GM23248 (cell line): ENCODE data around the gene CREG1. TPM values are rescaled to one million over a fixed set of nuclear protein-coding genes. Genes with fewer than 3 reads are reported as not detected.

Source experiments
- DNase-seq: peaks from one replicate; pipeline ENCODE4 v3.0.0-alpha.2; 2015
- H2AFZ ChIP-seq: fragments of 200-600 bp; sonication (generic); 2 replicates; pipeline ENCODE4 v1.6.1; 2016; ENCODE audit warnings: antibody characterized with exemption
- H3F3A ChIP-seq: fragments of 200-600 bp; sonication (generic); 2 replicates; pipeline ENCODE4 v1.6.1; 2016; ENCODE audit warnings: mild to moderate bottlenecking, antibody characterized with exemption, mixed run types; ENCODE audit not compliant: insufficient read depth
- H3K27ac ChIP-seq: fragments of 200-600 bp; sonication (generic); 2 replicates; pipeline ENCODE4 v1.5.1; 2016; ENCODE audit warnings: mild to moderate bottlenecking
- H3K27me3 ChIP-seq: fragments of 200-600 bp; sonication (generic); replicated peaks from 2 replicates; pipeline ENCODE4 v1.6.1; 2016; ENCODE audit warnings: mild to moderate bottlenecking; ENCODE audit not compliant: insufficient read depth
- H3K36me3 ChIP-seq: fragments of 200-600 bp; sonication (generic); 2 replicates; pipeline ENCODE4 v1.6.1; 2016; ENCODE audit warnings: low read depth, mild to moderate bottlenecking
- H3K4me1 ChIP-seq: fragments of 200-600 bp; sonication (generic); 2 replicates; pipeline ENCODE4 v1.6.1; 2016; ENCODE audit warnings: mild to moderate bottlenecking; ENCODE audit not compliant: insufficient read depth
- H3K4me2 ChIP-seq: fragments of 200-600 bp; sonication (generic); one replicate; pipeline ENCODE4 v1.6.1; 2016; ENCODE audit warnings: mild to moderate bottlenecking; ENCODE audit not compliant: unreplicated experiment
- H3K4me3 ChIP-seq: fragments of 200-600 bp; sonication (generic); 2 replicates; pipeline ENCODE4 v1.5.1; 2016; ENCODE audit warnings: mild to moderate bottlenecking
- H3K79me2 ChIP-seq: fragments of 200-600 bp; sonication (generic); 2 replicates; pipeline ENCODE4 v1.6.1; 2016; ENCODE audit warnings: mild to moderate bottlenecking; ENCODE audit not compliant: insufficient read depth
- H3K9ac ChIP-seq: fragments of 200-600 bp; sonication (generic); 2 replicates; pipeline ENCODE4 v1.6.1; 2016; ENCODE audit warnings: mild to moderate bottlenecking
- H3K9me2 ChIP-seq: fragments of 200-600 bp; sonication (generic); 2 replicates; pipeline ENCODE4 v1.6.1; 2016; ENCODE audit warnings: mixed run types, mild to moderate bottlenecking, moderate library complexity; ENCODE audit not compliant: insufficient read depth
- H3K9me3 ChIP-seq: fragments of 200-600 bp; sonication (generic); one replicate; pipeline ENCODE4 v1.6.1; 2017; ENCODE audit warnings: low read depth
- H4K20me1 ChIP-seq: fragments of 200-600 bp; sonication (generic); 2 replicates; pipeline ENCODE4 v1.6.0; 2016; ENCODE audit not compliant: insufficient read depth
- EZH2 ChIP-seq: fragments of 200-600 bp; sonication (generic); IDR thresholded peaks from 2 replicates; pipeline ENCODE4 v1.6.1; 2018; ENCODE audit warnings: antibody characterized with exemption, mild to moderate bottlenecking; ENCODE audit not compliant: insufficient read depth, poor library complexity, severe bottlenecking
- EZH2phosphoT487 ChIP-seq: fragments of 200-600 bp; sonication (generic); IDR thresholded peaks from 2 replicates; pipeline ENCODE4 v1.6.1; 2018; ENCODE audit warnings: antibody characterized with exemption, moderate library complexity, mild to moderate bottlenecking, low read depth; ENCODE audit not compliant: insufficient read depth
- WGBS, 2 experiments: methylation state at CpG; one replicate each; pipeline ENCODE4 v1.1.6; 2015 to 2017; ENCODE audit warnings: low lambda C conversion rate in 2 of 2, low coverage in 1 of 2; ENCODE audit errors: missing lambda C conversion rate in 2 of 2; 5-methylcytosine and 5-hydroxymethylcytosine counted together
- in situ Hi-C: fragments of 300-500 bp; cut with MboI; formaldehyde crosslinking; loops from 2 replicates; pipeline ENCODE4 v1.15.0; 2020
- polyA plus RNA-seq: library from polyadenylated mRNA; unstranded; fragments of >200 nt; fragmentation: Nextera tagmentation; extraction: Ambion mirVana; gene quantifications from 2 replicates; pipeline ENCODE4 v1.2.1, GENCODE V29; 2016
- total RNA-seq: library from RNA; depleted of rRNA; stranded (reverse); fragments of >200 nt; shearing (Covaris generic); gene quantifications from 2 replicates; pipeline ENCODE4 v1.2.3, GENCODE V29; 2014

The CREG1 gene
- total and polyA plus RNA-seq, 2 experiments from 2014 or later = 72.0 to 86.6 TPM

DNA sequence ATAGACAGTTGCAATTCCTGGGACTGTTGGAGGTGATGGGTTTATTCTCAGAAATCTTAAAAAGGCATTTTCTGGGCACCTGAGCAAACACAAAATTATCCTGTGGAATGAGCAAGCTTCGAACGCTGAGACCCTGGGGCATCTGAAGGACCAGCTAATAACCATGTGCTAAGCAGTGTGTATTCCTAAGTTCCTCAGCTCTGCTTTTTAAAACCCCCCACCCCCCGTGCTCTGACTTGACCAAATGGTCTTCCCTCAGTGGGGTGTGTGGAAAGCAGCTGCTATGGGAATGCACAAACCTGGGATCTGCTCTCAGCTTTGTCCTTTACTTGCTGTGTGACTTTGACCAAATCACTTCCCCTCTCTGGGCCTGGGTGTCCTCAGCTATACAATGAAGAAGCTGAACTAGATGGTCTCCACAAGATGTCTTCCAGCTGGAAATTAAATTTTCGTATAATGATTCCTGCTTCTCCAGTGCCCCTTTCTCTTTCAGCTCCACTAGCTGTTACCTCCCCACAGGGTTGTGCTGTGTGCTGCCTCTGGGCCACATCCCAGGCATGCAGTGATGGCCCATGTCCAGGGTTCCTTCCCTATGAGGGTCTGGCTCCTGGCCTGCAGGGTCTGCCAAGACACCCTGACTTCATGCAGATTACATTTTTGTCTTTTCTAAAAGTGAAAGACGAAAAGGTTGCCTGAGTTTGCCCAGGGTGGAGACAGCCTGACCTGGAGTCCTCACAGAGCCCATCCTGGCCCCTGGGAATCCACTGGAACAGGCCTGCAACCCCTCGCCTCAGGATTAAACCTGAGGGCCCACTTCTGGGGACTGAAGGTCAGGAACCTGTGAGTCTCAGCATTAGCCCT is 20.4 kb downstream of the CREG1 start:
- H3K9me2 ChIP-seq = no peaks in the 10 kb centered on the region
- no peaks in the 10 kb centered on the region for H4K20me1 ChIP-seq
- no peaks in the 10 kb centered on the region for H3K4me1 ChIP-seq
- no peak overlapping the region for H3K4me2 ChIP-seq
- H3K4me3 ChIP-seq = no peak overlapping the region
- H3K27ac ChIP-seq = no peak overlapping the region
- H2AFZ ChIP-seq = no peak overlapping the region
- no peaks in the 10 kb centered on the region for H3K79me2 ChIP-seq
- H3K36me3 ChIP-seq = no peaks in the 10 kb centered on the region
- WGBS, 2 experiments = 68 to 74% methylated on average over 6 of the region's 6 CpGs
- no peaks in the 10 kb centered on the region for H3K9me3 ChIP-seq
- H3K9ac ChIP-seq = no peak overlapping the region
- H3K27me3 ChIP-seq = 0 out of 2 replicates have a peak, but pooled peaks cover 8% of the 10 kb centered on the region
- H3F3A ChIP-seq = no peaks in the 10 kb centered on the region
- DNase-seq = no peak
- TF ChIP-seq EZH2phosphoT487 (no peak), EZH2 (no peak)
- in situ Hi-C loops = loop anchor here (10.0 to 25.0 kb wide), 2 partner anchors 271 to 468 kb away; no protein-coding TSS in a partner anchor

DNA sequence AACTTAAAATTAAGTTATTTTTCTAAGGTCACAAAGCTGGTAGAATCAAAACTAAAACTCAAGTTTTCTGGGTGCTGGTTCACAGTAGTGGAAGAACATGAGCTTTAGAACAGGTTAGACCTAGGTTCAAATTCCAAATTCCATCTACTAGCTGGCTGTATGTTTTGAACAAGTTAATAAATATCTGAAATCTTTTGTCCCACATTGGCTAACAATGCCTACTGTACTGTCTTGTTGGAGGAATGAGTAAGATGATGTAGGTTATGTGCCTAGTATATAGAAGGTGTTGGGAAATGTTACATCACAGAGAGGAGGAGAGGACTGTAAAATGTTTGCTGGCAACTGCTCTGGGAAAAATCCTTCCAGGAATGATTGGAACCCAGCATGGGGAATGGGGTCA is 21.2 kb downstream of the CREG1 start:
- Histone ChIP-seq H3K79me2 (no peaks in the 10 kb centered on the region), H3K27me3 (0 out of 2 replicates have a peak, but pooled peaks cover 8% of the 10 kb centered on the region), H3K9me2 (no peaks in the 10 kb centered on the region), H2AFZ (no peak overlapping the region), H3K4me1 (no peaks in the 10 kb centered on the region), H3K27ac (no peak overlapping the region), H3F3A (no peaks in the 10 kb centered on the region), H3K9me3 (no peaks in the 10 kb centered on the region), H3K9ac (no peak overlapping the region), H3K4me2 (no peak overlapping the region), H4K20me1 (no peaks in the 10 kb centered on the region), H3K36me3 (no peaks in the 10 kb centered on the region), H3K4me3 (no peak overlapping the region)
- no peak for DNase-seq
- in situ Hi-C loops = loop anchor here (10.0 to 25.0 kb wide), 2 partner anchors 270 to 468 kb away; no protein-coding TSS in a partner anchor
- TF ChIP-seq EZH2phosphoT487 (no peak), EZH2 (no peak)

DNA sequence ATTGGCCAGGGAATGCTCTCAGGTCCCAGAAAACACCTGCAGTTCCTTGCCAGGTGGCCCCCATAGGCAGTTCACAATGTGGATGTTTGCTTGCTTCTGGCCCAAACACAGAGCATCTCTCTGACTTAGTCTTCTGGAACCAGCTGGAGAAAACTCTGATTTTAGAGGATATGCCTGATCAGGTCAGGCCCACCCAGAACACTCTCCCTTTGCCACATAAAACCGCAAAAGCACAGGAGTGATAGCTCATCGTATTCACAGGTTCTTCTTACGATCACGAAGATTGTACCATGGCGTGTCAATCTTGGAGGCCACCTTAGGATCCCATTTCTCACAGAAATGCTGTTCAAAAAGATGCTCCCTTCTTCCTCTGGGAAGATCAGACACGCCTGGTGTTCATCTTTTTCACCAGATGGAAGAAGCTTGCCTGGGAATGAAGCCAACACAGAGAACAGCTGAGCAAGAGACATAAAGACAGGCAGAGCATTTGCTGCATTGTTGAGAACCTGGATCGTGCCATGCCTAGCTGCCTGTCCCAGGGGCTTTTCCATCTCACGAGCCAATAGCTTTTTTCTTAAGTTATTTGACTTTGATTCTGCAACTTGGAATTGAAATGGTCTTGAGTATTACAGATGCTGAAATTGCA is 23.6 kb downstream of the CREG1 start:
- in situ Hi-C loops = loop anchor here (10.0 to 25.0 kb wide), 2 partner anchors 268 to 465 kb away; no protein-coding TSS in a partner anchor

DNA sequence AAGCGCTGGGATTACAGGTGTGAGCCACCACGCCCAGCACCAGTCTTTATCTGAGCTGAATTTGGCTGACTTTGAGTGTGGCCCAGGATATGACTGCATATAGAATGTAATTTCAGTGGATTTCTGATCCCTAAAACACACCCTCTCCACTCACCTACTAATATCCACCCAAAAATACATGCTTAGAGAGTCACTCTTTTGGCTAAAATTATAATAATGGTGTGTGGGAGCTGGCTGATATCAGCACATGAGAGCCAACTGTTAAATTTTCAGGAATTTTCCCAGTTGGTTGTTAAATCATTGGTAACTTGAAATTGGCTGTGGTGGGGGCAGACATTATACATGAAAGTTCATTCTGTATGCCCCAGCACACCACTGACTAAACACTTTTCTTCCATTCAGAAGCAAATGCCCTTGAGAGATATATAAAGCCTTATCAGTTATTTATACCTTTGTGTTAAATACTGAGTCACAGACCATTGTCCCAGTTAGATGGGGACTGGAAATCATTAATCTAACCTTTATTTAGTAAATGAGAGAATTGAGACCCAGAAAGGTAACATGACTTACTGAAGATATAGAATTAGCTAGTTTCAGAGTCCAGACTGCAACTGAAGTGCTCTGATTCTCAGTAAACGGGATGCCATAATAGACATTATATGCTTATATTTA is 25.4 kb downstream of the CREG1 start:
- no peak overlapping the region for H2AFZ ChIP-seq
- H4K20me1 ChIP-seq = no peaks in the 10 kb centered on the region
- H3K9me2 ChIP-seq = no peaks in the 10 kb centered on the region
- H3F3A ChIP-seq = no peaks in the 10 kb centered on the region
- 0 out of 2 replicates have a peak, but pooled peaks cover 8% of the 10 kb centered on the region for H3K27me3 ChIP-seq
- H3K36me3 ChIP-seq = no peaks in the 10 kb centered on the region
- no peak for DNase-seq
- H3K4me1 ChIP-seq = no peaks in the 10 kb centered on the region
- no peak for TF ChIP-seq EZH2phosphoT487
- no peak for TF ChIP-seq EZH2
- H3K79me2 ChIP-seq = no peaks in the 10 kb centered on the region
- no peaks in the 10 kb centered on the region for H3K9me3 ChIP-seq
- no peak overlapping the region for H3K27ac ChIP-seq
- 73 to 79% methylated on average over 3 of the region's 3 CpGs for WGBS, 2 experiments
- H3K9ac ChIP-seq = no peak overlapping the region
- no peak overlapping the region for H3K4me2 ChIP-seq
- no peak overlapping the region for H3K4me3 ChIP-seq
- in situ Hi-C loops = loop anchor here (25.0 kb wide), 1 partner anchor 266 kb away; no protein-coding TSS in a partner anchor

More for the DNA sequence above, 23.6 kb downstream of the CREG1 start:
- peak; percentile 18 for DNase-seq
- no peaks in the 10 kb centered on the region for H3K79me2 ChIP-seq
- H3K9me2 ChIP-seq = no peaks in the 10 kb centered on the region
- H3K27me3 ChIP-seq = 0 out of 2 replicates have a peak, but pooled peaks cover 8% of the 10 kb centered on the region
- H3K9ac ChIP-seq = no peak overlapping the region
- no peak overlapping the region for H3K4me3 ChIP-seq
- no peaks in the 10 kb centered on the region for H4K20me1 ChIP-seq
- H3K36me3 ChIP-seq = no peaks in the 10 kb centered on the region
- WGBS, 2 experiments = 50 to 53% methylated on average over 8 of the region's 8 CpGs
- no peak overlapping the region for H3K4me2 ChIP-seq
- no peaks in the 10 kb centered on the region for H3K9me3 ChIP-seq
- no peaks in the 10 kb centered on the region for H3K4me1 ChIP-seq
- no peak overlapping the region for H2AFZ ChIP-seq
- H3K27ac ChIP-seq = no peak overlapping the region
- H3F3A ChIP-seq = no peaks in the 10 kb centered on the region
- TF ChIP-seq EZH2 (no peak), EZH2phosphoT487 (no peak)
